A549 (cell line): Measurements from ENCODE around the gene PEX16. TPM values are rescaled to one million over a fixed set of nuclear protein-coding genes. Genes with fewer than 3 reads are reported as not detected.

ENCODE experiments used
- ATAC-seq, 2 experiments: fragments of 200-7000 bp in 1 of 2; fragments of >200 bp in 1 of 2; cut with Nextera tagmentation in 1 of 2; cut with Tn5 transposase in 1 of 2; 3 replicates each; pipeline versions ENCODE4 v1.8.0 to v1.9.1; 2018 to 2020; ENCODE audit warnings: mild to moderate bottlenecking in 1 of 2, moderate library complexity in 1 of 2
- CTCF ChIA-PET: fragments of 300-600 bp; sonication (Branson Sonifier 250); formaldehyde crosslinking; extraction: SDS; loops from one replicate; lab custom pipeline; 2021; ENCODE audit warnings: antibody characterized with exemption, inconsistent platforms; lab: Yijun Ruan, JAX
- POLR2A ChIA-PET: fragments of 350-600 bp; formaldehyde crosslinking; extraction: SDS; loops from one replicate; lab custom pipeline; 2021; ENCODE audit warnings: antibody characterized with exemption, inconsistent platforms; lab: Yijun Ruan, JAX
- DNase-seq, 2 experiments: peaks; one replicate each; pipeline versions ENCODE4 v3.0.0 to v3.0.0-alpha.2; 2011 to 2016; ENCODE audit warnings: low read depth in 1 of 2, low spot score in 1 of 2
- FAIRE-seq: peaks from 2 replicates; lab custom pipeline; 2011; peaks lifted over from hg19 to GRCh38; lab: Jason Lieb, UNC
- H3K27ac ChIP-seq, 2 experiments: fragments of >200 bp; sonication (Bioruptor Twin); formaldehyde crosslinking; 3 replicates each; pipeline ENCODE4 v1.5.1; 2016 to 2017
- H3K4me1 ChIP-seq: fragments of >200 bp; sonication (Bioruptor Twin); formaldehyde crosslinking; 3 replicates; pipeline ENCODE4 v1.6.1; 2016
- H3K4me2 ChIP-seq: fragments of >200 bp; sonication (Bioruptor Twin); formaldehyde crosslinking; 3 replicates; pipeline ENCODE4 v1.6.1; 2016
- H3K4me3 ChIP-seq: fragments of >200 bp; sonication (Bioruptor Twin); formaldehyde crosslinking; 3 replicates; pipeline ENCODE4 v1.5.1; 2016
- H3K9me3 ChIP-seq: fragments of >200 bp; sonication (Bioruptor Twin); formaldehyde crosslinking; 3 replicates; pipeline ENCODE4 v1.6.1; 2016
- ELK1 ChIP-seq: fragments of 150-350 bp; IDR thresholded peaks from 2 replicates; pipeline ENCODE4 v1.6.1; 2014; ENCODE audit warnings: low read depth, mild to moderate bottlenecking, low read length
- FOSB ChIP-seq: fragments of 250-450 bp; sonication (Bioruptor Pico); IDR thresholded peaks from 2 replicates; pipeline ENCODE4 v1.5.0; 2020; ENCODE audit warnings: mild to moderate bottlenecking, moderate library complexity
- FOSL2 ChIP-seq, 2 experiments: fragments of 450-650 bp in 1 of 2; fragments of >200 bp in 1 of 2; sonication (Bioruptor Twin) in 1 of 2; formaldehyde crosslinking; IDR thresholded peaks; 2 replicates each; pipeline versions ENCODE4 v1.5.0 to v1.6.1; 2016 to 2020; ENCODE audit warnings: mild to moderate bottlenecking in 1 of 2, moderate library complexity in 1 of 2
- HEYL ChIP-seq: fragments of 250-450 bp; sonication (Bioruptor Pico); IDR thresholded peaks from 2 replicates; pipeline ENCODE4 v1.8.0; 2021; ENCODE audit warnings: mild to moderate bottlenecking, moderate library complexity
- JUN ChIP-seq, 2 experiments: fragments of >200 bp; sonication (Bioruptor Twin); formaldehyde crosslinking; IDR thresholded peaks; 2 replicates in 1 of 2; 3 replicates in 1 of 2; pipeline ENCODE4 v1.6.1; 2016 to 2017
- KDM5A ChIP-seq: fragments of 200-600 bp; sonication (generic); IDR thresholded peaks from 2 replicates; pipeline ENCODE4 v1.6.1; 2016; ENCODE audit warnings: antibody characterized with exemption, mild to moderate bottlenecking
- MAX ChIP-seq: IDR thresholded peaks from 2 replicates; pipeline ENCODE4 v1.6.1; 2012
- REST ChIP-seq: fragments of 200-600 bp; sonication (generic); IDR thresholded peaks from 2 replicates; pipeline ENCODE4 v1.6.1; 2016; ENCODE audit warnings: antibody characterized with exemption, mild to moderate bottlenecking, moderate library complexity
- SREBF2 ChIP-seq: fragments of 450-650 bp; IDR thresholded peaks from 2 replicates; pipeline ENCODE4 v1.6.1; 2014; ENCODE audit warnings: mild to moderate bottlenecking, moderate library complexity
- TP53 ChIP-seq: fragments of 250-450 bp; sonication (Bioruptor Pico); IDR thresholded peaks from 2 replicates; pipeline ENCODE4 v1.5.0; 2021; ENCODE audit warnings: mild to moderate bottlenecking, moderate library complexity
- ZC3H11A ChIP-seq: fragments of 450-650 bp; IDR thresholded peaks from 2 replicates; pipeline ENCODE4 v1.6.1; 2014; ENCODE audit warnings: antibody characterized with exemption, mild to moderate bottlenecking
- WGBS: methylation state at CpG from one replicate; pipeline ENCODE4 v1.1.6; 2017; ENCODE audit errors: missing lambda C conversion rate; 5-methylcytosine and 5-hydroxymethylcytosine counted together
- polyA plus RNA-seq, 4 experiments: library from polyadenylated mRNA; depleted of rRNA in 3 of 4; stranded (reverse); fragments of >200 nt; fragmentation: RNase III in 1 of 4; extraction: RNeasy Plus Mini Kit Qiagen cat#74134 plus additional on column Dnase treatment in 1 of 4; gene quantifications; 2 replicates in 3 of 4; 3 replicates in 1 of 4; pipeline ENCODE4 v1.2.3, GENCODE V29; 2011 to 2017

Gene PEX16
- polyA plus RNA-seq, 2 of the 4 experiments (the other 2 are of a cell fraction), result 18.2 to 20.2 TPM

GRCh38 chr11:45896422-45896984 is 21.2 kb downstream of the PEX16 start:
- FAIRE-seq (no peak), DNase-seq (no peak), ATAC-seq (no peak)
- ChIA-PET CTCF (no interaction called here), POLR2A (no interaction called here)
- H3K27ac ChIP-seq, result no peak overlapping the region
- H3K4me2 ChIP-seq, result no peak overlapping the region
- no peak overlapping the region for H3K4me3 ChIP-seq
- 66% methylated on average over 8 of the region's 19 CpGs for WGBS
- no peak for TF ChIP-seq ELK1
- peak; percentile 42; the same call in 1 of the 2 replicates for TF ChIP-seq REST
- TF ChIP-seq MAX, result no peak
- peaks cover 12% of the 10 kb centered on the region; the same call in 2 of the 3 replicates for H3K4me1 ChIP-seq
- no peaks in the 10 kb centered on the region for H3K9me3 ChIP-seq

- ChIA-PET CTCF (interaction anchor here (0.8 to 1.3 kb wide), 2 partner anchors 23 to 344 kb away, joined by 3 to 4 read pairs; no protein-coding TSS in a partner anchor), POLR2A (no interaction called here)
- TF ChIP-seq HEYL (CRISPR knock-in tag) (no peak), REST (no peak), SREBF2 (no peak), FOSL2 (IDR thresholded peaks at IDR 0.05) (no peak), FOSL2 (CRISPR knock-in tag; IDR thresholded peaks at IDR 0.05) (no peak), FOSB (CRISPR knock-in tag) (no peak), KDM5A (no peak), JUN (IDR thresholded peaks at IDR 0.05) (no peak), TP53 (CRISPR knock-in tag) (no peak), ZC3H11A (no peak), MAX (no peak)
- Histone ChIP-seq H3K27ac (no peak overlapping the region), H3K4me1 (peaks cover 9% of the 10 kb centered on the region; the same call in 2 of the 3 replicates), H3K4me3 (no peak overlapping the region), H3K9me3 (no peaks in the 10 kb centered on the region), H3K4me2 (no peak overlapping the region)
- DNase-seq, result no peak
- ATAC-seq, result no peak
- no peak for FAIRE-seq
- WGBS, result 74% methylated on average over 7 of the region's 8 CpGs
These were observed 22.0 kb downstream of the PEX16 start for GRCh38 chr11:45895553-45896259.
